Mammary epithelial cell (primary cell): ENCODE data around the gene CTDNEP1.

Experiments used
- CTCF ChIP-seq, 2 donors: IDR thresholded peaks in 1 of 2; conservative IDR thresholded peaks in 1 of 2; 2 replicates each; pipeline ENCODE4 v1.5.1; 2011 to 2012; ENCODE audit warnings: inconsistent platforms in 2 of 2, low read length in 2 of 2, mild to moderate bottlenecking in 2 of 2, control low read depth in 1 of 2, low read depth in 1 of 2; ENCODE audit not compliant: insufficient read depth in 1 of 2; ENCODE audit errors: extremely low read depth in 1 of 2
- EZH2 ChIP-seq: IDR thresholded peaks from 2 replicates; pipeline ENCODE4 v1.6.1; 2012; ENCODE audit warnings: low read length, inconsistent platforms, borderline replicate concordance

- peak; percentile 45 to 74 for TF ChIP-seq CTCF (conservative IDR thresholded peaks at IDR 0.05 in 1 of 2, IDR thresholded peaks at IDR 0.05 in 1 of 2; ENCODE audit: extremely low read depth in 1 of 2, insufficient read depth in 1 of 2, low read depth in 1 of 2, low read length in 2 of 2)
- no peak for TF ChIP-seq EZH2
These were observed 37.0 kb downstream of the CTDNEP1 start for GRCh38 chr17:7214300-7215135.
